ENCODE measurements around the gene ING2. TPM values are rescaled to one million over a fixed set of nuclear protein-coding genes. Genes with fewer than 3 reads are reported as not detected.
"Not testable (repeated sequence)": the region's sequence is repeated elsewhere in the genome, so short reads cannot be mapped to it uniquely, and the experiment has no call there.

Gene ING2, protein sequence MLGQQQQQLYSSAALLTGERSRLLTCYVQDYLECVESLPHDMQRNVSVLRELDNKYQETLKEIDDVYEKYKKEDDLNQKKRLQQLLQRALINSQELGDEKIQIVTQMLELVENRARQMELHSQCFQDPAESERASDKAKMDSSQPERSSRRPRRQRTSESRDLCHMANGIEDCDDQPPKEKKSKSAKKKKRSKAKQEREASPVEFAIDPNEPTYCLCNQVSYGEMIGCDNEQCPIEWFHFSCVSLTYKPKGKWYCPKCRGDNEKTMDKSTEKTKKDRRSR
- total RNA-seq = 4.3 and 7.7 TPM in 2 replicates

DNA sequence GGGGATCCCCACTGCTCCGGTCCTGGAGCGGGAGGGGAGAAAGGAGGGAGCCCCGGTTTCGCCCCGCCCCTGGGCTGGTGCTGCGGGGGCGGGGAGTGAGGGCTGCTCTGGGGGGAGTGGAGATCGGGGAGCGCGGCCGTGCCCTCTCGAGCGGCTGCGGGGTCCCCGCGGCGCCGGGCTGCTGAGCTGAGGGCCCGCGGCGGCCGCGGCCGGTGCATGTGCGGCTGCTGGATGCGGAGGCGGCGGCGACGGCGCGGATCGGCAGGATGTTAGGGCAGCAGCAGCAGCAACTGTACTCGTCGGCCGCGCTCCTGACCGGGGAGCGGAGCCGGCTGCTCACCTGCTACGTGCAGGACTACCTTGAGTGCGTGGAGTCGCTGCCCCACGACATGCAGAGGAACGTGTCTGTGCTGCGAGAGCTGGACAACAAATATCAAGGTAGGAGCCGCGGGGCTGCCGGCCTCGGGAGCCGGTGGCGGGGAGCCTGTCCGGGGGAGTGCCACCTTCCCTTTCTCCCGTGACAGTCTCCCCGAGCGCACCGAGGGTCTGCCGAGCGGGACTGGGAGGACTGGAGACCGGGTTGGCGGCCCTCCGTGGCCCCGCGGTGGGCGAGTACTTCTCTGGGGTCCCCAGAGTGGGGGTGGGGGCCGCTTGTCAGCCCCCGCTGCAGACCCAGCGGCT, at the start of gene ING2:
Gene ING2, plus strand, starts transcription at position 129 of the 681 bp plus-strand sequence. Its CDS starts 138 bp downstream, at position 267.
- DNase-seq = peak; percentile 79

DNA sequence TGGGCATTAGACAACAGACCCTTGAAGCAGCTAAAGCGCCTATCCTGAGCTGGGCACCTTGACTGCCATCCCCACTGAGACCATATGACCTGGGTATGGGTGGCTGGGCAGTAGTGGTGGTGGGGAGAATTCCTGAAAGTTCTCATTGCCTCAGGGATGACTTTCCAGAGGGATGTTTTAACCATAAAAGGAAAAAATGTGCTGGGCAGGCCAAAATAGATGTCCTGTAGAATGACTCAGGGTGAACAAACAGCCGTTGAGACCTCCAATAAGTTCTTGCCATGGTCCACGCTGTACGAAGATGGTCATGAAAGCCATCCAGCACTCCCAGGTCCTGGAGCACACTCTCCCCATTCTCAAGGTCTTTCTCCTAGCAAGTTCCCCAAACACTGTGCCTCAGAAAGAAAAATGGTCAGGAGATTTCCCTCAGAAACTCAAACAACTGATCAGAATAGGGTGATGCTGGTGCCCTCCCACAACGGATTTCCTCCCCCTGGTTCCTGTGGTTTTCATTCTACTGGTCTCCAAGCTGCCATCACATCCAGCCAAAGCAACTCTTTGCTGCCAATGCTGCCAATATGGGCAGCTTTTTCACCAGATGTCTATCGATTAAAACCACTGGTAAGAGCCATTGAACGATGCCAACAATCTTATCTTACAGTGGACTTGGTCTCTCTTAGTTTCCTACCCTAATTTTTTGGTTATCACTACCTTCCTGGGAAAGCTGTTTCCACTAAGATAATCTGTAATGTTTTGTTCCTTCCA, 49.2 kb upstream of the ING2 start:
- DNase-seq = no peak

DNA sequence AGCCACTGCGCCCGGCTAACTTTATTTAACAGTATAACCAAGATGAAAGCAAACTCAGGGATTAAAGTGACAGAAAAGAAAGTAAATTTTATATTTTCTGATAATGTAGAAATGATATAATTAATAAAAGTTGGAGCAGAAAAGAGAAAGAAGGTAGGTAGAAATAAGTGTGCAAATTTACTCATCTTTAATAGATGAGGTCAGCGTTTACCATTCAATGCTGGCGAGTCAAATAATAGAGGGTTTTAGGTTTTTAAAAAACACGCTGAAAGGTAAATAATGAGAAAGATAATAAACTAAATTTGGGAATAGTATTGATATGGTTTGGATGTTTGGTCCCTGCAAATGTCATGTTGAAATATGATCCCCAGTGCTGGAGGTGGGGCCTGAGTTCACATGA, 46.9 kb upstream of the ING2 start:
- DNase-seq = no peak

DNA sequence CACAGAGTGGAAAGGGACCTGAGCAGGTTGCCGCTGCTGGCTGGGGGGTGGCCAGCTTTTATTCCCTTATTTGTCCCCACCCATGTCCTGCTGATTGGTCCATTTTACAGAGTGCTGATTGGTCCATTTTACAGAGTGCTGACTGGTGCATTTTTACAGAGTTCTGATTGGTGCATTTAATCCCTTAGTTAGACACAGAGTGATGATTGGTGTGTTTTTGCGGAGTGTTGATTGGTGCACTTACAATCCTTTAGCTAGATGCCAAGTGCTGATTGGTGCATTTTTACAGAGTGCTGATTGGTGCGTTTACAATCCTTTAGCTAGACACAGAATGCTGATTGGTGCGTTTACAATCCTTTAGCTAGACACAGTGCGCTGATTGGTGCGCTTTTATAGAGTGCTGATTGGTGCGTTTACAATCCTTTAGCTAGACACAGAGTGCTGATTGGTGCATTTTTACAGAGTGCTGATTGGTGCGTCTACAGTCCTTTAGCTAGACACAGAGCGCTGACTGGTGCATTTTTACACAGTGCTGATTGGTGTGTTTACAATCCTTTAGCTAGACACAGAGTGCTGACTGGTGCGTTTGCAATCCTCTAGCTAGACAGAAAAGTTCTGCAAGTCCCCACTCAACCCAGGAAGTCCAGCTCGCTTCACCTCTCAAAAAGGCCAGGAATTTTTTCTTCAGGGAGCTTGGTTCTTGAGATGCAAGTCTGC, 40.8 kb upstream of the ING2 start:
- not testable (repeated sequence) for DNase-seq

DNA sequence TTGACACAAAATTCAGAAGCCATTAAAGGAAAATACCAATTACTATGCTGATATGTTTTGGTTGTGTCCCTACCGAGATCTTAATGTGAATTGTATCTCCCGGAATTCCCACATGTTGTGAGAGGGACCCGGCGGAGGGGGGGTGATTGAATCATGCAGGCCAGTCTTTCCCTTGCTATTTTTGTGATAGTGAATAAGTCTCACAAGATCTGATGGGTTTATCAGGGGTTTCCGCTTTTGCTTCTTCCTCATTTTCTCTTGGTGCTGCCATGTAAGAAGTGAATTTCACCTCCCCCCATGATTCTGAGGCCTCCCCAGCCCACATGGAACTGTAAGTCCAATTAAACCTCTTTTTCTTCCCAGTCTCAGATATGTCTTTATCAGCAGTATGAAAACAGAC, 39.0 kb upstream of the ING2 start:
- not testable (repeated sequence) for DNase-seq

DNA sequence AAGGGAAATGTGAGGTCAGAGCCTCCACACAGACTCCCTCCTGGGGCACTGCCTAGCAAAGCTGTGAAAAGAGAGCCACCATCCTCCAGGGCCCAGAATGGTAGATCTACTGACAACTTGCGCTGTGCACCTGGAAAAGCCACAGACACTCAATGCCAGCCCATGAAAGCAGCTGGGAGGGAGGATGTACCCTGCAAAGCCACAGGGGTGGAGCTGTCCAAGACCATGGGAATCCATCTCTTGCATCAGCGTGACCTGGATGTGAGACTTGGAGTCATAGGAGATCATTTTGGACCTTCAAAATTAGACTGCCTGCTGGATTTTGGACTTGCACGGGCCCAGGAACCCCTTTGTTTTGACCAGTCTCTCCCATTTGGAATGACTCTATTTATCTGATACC, 37.6 kb upstream of the ING2 start:
- no peak for DNase-seq

DNA sequence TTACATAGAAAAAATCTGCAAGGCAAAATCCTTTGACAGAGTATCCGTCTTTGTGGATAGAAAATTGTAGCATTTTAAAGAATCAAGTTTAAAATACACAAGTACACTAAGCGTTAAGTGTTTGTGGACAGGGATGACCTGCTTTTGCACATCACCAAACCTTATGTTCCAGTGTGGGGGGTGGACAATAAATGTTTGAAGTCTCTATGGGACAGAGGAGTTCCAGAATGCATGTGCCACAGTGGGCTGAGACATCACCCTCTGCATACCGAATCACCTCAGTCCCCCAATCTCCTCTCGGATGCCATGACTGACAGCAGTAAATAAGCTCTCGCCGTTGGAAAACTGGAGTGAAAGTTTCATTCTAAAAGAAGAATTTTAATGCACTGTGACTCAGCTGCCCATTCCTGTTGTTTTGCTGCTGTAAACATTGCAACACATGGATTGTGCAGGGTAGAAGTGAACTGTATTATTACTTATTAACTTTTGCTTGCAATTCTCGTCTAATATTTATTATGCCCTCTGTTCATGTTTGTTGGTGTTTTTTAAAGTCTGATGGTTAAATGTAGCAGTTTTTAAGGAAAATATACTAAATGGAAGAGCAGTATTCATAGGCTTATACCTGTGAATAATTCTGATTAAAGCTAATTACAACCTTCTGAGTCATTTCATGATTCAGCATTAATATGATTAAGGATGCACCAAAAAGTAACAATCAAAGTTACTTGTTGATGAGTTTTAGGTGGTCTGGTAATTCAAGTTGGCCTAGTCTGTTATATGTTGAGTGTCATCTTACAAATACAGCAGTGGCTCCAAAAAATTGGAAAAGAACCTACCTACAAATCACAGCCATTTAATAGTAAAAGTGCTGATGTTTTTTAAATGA, 36.4 kb upstream of the ING2 start:
- no peak for DNase-seq

DNA sequence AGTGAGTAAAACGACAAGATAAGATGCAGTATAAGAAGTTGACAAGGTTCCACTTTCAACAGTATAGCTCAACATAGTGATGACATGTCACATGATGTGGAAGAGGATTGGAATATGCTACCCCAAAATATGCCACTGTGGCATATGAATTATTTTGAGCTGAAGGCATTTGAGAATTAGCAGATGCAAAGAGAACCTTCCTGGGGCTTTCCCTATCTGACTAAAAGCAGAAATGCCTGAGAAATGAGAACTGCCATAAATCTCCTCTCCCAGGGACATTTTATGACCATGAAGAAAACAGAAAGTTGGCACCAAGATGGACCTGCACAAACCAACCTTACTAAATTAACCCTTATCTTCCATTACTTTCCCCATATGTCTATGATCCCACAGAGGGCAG, 35.6 kb upstream of the ING2 start:
- DNase-seq = no peak

DNA sequence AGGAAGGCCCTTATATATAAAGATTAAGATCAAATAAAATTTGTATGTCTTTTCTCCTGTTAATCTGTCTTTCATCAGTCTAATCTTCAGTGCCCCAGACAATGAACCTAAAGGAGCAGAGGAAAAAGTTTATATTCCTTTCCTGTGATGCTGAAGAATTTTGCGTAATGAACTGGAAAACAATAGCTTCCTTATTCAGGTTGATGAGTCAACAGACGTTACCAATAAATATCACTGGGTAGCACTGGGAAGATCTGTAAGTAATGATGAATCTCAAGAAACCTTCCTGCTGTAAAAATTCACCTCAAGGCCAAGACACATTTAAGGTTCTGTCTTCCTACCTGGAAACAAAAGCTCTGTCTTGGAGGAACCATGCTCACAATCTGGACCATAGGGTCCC, 34.9 kb upstream of the ING2 start:
- DNase-seq = peak; percentile 60

DNA sequence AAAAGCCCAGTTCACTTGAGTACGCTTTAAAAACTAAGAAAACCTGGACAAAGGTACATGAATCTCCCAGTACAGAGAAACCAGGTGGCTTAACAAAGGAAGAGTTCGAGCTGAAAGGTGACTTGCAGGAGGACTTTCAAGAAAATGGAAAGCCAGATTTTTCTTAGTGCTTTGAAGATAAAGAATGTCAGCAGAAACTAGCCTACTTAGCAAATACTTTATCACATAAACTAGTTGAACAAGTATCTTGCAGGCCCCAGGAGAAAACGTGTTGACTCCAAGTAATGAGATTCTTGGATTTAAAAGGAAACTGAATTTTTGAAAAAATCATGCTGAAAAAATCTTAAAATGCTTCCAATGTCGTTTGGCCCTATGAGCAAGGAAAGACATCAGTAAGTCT, 34.0 kb upstream of the ING2 start:
- no peak for DNase-seq

DNA sequence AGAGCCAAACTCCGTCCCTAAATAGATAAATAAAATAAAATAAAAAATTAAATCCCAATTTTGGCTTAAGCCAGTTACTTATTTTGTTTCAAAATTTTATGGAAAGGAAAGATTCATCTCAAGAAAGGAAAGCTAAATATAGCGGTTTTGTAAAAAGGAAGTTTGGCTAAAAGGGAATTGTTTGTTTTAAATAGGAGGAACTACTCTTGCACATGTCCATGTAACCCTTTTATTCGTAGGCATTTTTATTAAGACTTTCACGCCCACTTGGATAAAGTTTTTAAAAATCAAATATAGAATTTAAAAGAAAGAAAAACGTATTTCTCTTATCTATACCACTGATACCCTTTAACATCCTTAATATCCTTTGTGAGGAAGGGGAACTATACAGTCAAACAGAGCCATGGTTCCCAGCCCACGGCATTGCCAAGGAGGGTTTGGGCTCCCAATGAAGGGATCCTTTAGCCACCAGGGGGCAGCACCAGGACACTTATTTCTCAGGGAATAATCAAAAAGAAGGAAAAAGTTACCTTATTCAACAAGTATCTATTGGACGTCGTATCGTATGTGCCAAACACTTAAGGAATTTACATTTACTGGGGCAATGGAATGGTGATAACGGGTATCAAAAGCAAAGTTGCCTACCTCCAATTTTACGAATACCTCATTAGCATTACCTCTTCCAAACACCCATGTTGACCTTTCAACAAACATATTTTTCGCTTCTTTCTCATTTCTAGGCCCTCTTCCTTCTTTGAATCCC, 32.7 kb upstream of the ING2 start:
- peak; percentile 86 for DNase-seq

DNA sequence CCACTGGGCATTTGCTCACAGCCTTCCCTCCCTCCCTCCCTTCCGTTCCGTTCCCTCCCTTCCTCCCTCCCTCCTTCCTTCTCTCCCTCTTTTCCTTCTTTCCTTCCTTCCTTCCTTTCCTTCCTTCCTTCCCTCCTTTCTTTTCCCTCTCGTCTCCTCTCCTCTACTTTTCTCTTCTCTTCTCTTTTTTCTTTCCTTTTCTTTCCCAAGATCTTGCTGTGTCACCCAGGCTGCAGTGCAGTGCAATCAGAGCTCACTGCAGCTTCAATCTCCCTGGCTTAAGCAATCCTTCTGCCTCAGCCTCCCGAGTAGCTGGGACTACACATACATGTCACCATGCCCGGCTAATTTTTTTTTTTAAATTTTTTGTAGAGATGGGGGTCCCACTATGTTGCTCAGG, 26.7 kb upstream of the ING2 start:
- no peak for DNase-seq

DNA sequence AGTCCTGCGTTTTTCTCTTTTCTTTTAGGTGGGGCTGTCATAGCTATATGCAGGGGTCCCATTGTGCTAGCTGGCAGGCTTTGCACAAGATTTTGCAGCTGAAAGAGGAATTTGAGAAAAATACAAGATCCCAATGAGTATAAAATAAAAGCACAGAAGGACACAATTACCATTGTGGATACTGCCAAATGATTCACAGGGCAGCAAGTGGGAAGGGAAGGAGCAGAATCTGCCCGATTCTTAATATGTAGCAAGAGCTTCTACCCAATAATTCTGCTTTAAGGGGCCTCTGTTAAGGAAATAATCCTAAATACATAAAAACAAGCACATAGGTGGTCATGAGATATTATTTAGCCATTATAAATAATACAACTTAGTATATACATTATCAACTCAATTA, 25.9 kb upstream of the ING2 start:
- DNase-seq = no peak

DNA sequence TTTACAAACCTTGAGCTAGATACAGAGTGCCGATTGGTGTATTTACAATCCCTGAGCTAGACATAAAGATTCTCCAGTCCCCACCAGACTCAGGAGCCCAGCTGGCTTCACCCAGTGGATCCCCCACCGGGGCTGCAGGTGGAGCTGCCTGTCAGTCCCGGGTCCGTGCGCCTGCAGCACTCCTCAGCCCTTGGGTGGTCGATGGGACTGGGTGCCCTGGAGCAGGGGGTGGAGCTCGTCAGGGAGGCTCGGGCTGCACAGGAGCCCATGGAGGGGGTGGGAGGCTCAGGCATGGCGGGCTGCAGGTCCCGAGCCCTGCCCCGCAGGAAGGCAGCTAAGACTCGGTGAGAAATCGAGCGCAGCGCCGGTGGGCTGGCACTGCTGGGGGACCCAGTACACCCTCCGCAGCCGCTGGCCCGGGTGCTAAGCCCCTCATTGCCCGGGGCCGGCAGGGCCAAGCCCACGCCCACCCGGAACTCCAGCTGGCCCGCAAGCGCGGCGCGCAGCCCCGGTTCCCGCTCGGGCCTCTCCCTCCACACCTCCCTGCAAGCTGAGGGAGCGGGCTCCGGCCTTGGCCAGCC, 22.3 kb upstream of the ING2 start:
- not testable (repeated sequence) for DNase-seq

DNA sequence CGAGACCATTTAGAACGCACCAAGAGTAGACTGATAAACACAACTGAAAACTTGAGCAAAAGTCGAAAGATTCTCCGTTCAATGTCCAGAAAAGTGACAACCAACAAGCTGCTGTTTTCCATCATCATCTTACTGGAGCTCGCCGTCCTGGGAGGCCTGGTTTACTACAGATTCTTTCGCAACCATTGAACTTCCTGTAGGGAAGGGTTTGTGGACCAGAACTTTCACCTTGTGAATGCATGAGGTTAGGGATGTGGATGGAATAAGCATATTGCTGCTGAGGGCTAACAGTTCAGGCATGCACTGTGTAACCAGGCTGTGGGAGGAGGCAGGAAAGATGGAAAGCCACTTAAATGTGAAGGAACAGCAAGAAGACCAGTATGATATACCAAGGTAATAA, 20.9 kb upstream of the ING2 start:
- no peak for DNase-seq

DNA sequence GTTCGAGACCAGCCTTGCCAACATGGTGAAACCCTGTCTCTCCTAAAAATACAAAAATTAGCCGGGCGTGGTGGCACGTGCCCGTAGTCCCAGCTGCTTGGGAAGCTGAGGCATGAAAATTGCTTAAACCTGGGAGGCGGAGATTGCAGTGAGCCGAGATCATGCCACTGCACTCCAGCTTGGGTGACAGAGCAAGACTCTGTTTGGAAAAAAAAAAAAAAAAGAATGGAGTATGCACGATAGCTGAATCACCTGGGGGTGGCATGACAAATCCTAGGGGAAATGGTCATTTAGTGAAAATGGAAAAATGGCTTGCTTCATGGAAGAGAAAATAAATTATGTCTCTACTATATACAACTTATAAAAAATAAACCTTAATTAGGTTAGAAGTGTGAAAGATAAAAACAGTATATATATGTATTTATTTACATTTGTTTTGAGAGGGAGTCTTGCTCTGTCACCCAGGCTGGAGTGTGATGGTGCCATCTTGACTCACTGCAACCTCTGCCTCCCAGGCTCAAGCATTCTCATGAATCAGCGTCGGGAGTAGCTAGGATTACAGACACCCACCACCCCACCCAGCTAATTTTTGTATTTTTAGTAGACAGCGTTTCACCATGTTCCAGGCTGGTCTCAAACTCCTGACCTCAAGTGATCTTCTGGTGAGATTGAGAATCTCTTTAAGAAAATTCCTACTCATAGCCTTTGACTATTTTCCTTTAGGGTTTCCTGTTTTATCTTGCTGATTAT, 19.3 kb upstream of the ING2 start:
- no peak for DNase-seq

DNA sequence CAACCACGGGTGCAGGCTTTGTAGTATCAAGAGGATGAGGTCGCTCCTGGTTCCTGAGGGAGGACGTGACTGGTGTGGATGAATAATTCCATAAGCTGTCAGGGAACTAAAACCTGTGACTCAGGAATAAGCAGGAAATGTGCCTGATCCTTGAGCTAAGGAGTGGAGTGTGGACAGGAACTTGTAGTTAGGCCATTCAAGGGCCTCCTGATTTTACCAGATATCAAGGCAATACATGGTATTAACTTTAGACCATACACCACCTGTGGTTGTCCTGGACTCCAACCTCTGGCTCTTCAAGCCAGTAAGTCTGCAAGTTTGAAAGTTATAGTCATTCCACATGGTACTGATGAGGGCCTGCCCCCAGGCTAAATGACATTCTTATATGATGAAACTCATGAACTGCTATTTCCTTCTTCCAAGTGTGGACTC, 12.1 kb upstream of the ING2 start:
- peak; percentile 42 for DNase-seq

DNA sequence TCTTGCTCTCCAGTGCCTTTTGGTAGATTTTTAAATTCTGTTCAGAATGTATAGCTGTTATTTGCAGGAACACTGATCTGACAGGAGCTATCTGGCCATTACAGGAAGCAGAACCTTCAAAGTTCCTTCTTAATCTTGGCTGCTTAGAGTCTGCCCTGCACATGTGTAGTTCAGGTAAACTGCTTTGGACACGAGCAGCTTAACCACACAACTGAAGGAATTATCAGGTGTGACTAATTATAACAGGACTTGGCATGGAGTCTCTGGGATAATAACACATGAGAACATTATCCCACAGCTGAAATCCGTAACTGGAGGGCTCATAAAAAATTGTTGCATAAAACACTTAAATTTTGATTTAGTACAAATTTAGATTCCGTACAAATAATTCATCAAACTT, 11.6 kb upstream of the ING2 start:
- DNase-seq = no peak

DNA sequence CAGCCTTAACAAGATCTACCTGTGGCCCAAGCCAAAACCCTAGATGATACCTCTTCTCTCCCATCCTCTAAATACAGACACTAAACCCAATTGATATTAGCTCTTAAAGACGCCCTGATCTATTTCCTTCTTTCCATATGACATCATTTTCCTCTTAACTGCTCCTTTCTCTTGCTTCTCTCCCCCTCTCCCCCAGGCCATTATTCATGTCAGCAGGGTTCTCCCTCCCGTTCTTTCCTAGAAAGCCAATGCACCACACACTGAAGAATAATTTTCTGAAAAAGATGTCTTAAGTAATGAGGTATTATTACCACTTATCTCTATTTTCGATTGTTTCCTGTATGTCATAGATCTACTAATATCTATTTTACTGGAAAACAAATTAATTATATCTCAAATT, 9.7 kb upstream of the ING2 start:
- no peak for DNase-seq

DNA sequence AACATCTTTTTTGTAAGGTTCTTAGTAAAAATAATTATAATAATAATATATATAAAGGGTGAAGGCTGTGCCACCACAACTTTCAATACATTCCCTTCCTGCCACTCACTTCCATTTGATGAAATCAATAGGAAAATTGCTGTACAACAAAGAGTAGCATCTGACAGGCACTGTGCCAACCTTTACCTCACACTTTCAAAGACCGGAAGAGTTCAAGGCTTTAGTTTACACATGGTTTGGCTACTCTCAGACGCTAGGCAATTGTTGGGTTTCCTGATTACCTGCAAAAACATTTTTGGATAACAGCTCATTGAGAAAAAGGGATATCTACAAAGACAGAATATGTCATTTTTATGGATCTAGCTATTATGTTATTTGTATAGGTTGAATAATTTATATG, 5.5 kb upstream of the ING2 start:
- peak; percentile 90 for DNase-seq
